ENCODE results near the gene SWSAP1. TPM values are rescaled to one million over a fixed set of nuclear protein-coding genes. Genes with fewer than 3 reads are reported as not detected.
A peak's percentile ranks its signal among the peaks of the same experiment; 100 is the strongest.

SWSAP1 gene
- total and polyA plus RNA-seq, 12 donors: 0.53 to 3.1 (median 1.7) TPM

DNA sequence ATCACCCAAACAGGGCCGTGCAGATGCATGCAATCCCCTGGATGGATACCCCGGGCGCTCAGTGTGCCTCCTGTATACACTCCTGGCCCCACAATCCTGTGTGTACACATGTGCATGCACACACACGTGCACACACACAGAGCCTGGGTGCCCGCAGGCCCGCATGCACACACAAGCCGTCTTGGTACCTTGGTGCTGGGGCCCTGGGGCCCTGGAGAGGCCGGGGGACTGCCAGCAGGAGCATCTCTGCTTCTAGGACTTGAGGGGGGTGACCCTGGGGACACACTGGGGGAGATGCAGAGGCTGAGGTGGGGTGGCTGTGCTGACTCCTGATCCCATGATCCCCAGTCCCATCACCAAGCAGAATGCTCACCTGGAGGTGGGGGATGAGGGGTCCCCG, 25.2 kb downstream of the SWSAP1 start:
- peaks cover 0 to 5% (median 0%) of the 10 kb centered on the region in 9 donors for H3K4me1 ChIP-seq
- WGBS, 2 donors: 91 to 95% methylated on average over 9 of the region's 9 CpGs
- no peak for DNase-seq
- intact Hi-C loops (cut with DNase I): loop anchor here in 2 of 10 donors (10.0 kb wide), 1 partner anchor 105 kb away; the partner anchor contains the start of gene TSPAN16 (in 2 of the 2)
- peaks cover 0 to 9% (median 0%) of the 10 kb centered on the region in 9 donors for H3K36me3 ChIP-seq
- H3K27ac ChIP-seq: no peak overlapping the region
- H3K4me3 ChIP-seq: no peak overlapping the region
- ATAC-seq: peak in 1 of 8 donors; percentile 41
- H3K27me3 ChIP-seq: peaks cover 0 to 5% (median 0%) of the 10 kb centered on the region in 7 donors
- TF ChIP-seq, protein P1, sequence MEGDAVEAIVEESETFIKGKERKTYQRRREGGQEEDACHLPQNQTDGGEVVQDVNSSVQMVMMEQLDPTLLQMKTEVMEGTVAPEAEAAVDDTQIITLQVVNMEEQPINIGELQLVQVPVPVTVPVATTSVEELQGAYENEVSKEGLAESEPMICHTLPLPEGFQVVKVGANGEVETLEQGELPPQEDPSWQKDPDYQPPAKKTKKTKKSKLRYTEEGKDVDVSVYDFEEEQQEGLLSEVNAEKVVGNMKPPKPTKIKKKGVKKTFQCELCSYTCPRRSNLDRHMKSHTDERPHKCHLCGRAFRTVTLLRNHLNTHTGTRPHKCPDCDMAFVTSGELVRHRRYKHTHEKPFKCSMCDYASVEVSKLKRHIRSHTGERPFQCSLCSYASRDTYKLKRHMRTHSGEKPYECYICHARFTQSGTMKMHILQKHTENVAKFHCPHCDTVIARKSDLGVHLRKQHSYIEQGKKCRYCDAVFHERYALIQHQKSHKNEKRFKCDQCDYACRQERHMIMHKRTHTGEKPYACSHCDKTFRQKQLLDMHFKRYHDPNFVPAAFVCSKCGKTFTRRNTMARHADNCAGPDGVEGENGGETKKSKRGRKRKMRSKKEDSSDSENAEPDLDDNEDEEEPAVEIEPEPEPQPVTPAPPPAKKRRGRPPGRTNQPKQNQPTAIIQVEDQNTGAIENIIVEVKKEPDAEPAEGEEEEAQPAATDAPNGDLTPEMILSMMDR (IDR thresholded peaks at IDR 0.05): no peak
- H3K9me3 ChIP-seq: no peaks in the 10 kb centered on the region

DNA sequence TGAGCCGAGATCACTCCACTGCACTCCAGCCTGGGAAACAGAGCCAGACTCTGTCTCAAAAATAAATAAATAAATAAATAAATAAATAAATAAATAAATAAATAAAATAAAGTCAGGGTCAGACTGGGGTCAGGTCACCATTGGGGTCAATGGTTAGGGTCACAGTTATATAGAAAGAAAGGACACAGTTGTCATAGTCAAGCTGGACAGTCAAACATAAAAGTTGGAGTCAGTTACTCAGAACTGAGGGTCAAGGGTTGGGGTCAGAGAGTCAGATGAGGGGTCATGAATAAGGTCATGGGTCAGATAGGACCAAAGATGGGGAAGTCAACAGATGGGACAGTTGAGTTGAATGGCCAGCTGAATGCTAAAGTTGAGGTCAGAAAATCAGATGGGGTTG, 26.3 kb downstream of the SWSAP1 start:
- peaks cover 0 to 12% (median 0%) of the 10 kb centered on the region in 9 donors for H3K4me1 ChIP-seq
- peaks cover 0 to 5% (median under 1%) of the 10 kb centered on the region in 7 donors for H3K27me3 ChIP-seq
- H3K4me3 ChIP-seq: no peak overlapping the region
- H3K27ac ChIP-seq: no peak overlapping the region
- intact Hi-C loops (cut with DNase I): loop anchor here in 2 of 10 donors (10.0 kb wide), 1 partner anchor 106 kb away; the partner anchor contains the start of gene TSPAN16 (in 2 of the 2)
- WGBS, 2 donors: 79 to 90% methylated on average over 1 of the region's 1 CpG
- no peaks in the 10 kb centered on the region for H3K9me3 ChIP-seq
- TF ChIP-seq, protein P1 (IDR thresholded peaks at IDR 0.05): no peak
- H3K36me3 ChIP-seq: peaks cover 0 to 9% (median 0%) of the 10 kb centered on the region in 9 donors
- DNase-seq (no peak), ATAC-seq (no peak)

DNA sequence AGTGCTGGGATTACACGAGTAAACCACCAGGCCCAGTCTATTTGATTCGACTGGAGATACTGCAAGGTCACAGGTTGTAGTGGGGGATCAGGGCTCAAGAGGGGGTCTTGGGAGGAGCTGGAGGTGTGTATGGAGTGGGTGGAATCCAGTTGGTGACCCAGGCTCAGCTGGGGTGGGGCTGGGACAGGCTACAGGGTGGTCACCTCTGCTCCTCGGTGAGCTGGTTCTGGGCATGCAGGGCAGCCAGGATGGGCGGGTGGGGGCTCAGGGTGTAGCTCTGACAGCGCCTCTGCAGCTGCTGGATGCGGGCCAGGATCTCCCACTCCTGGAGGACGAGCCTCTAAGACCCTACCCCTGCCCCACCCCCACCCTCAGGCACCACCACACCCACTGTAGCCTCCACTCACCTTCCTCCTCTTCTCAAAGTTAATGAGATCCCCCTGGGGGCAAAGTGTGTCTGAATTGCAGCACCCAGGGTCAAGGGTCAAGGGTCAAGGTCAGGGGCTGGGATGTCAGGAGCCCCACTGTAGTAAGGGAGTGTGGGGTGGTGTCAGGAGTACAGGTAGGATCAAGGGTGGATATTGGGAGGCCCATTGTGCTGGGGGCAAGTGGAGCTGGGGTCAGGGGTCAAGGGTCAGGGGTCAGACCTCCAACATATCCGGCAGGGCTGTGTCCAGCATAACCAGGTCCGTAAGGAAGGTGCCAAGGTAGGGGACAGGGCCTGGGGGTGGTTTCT, 27.5 kb downstream of the SWSAP1 start:
- TF ChIP-seq, protein P1 (IDR thresholded peaks at IDR 0.05): no peak
- Histone ChIP-seq H3K36me3 (peaks cover 0 to 7% (median 0%) of the 10 kb centered on the region in 9 donors), H3K4me1 (peaks cover 0 to 20% (median 7%) of the 10 kb centered on the region in 9 donors), H3K27ac (no peak overlapping the region), H3K4me3 (no peak overlapping the region), H3K9me3 (no peaks in the 10 kb centered on the region), H3K27me3 (peaks cover 0 to 14% (median 9%) of the 10 kb centered on the region in 7 donors)
- ATAC-seq (no peak), DNase-seq (no peak)
- intact Hi-C loops (cut with DNase I): loop anchor here in 2 of 10 donors (10.0 kb wide), 1 partner anchor 107 kb away; the partner anchor contains the start of gene TSPAN16 (in 2 of the 2)
- WGBS, 2 donors: 85% methylated on average over 9 of the region's 9 CpGs

DNA sequence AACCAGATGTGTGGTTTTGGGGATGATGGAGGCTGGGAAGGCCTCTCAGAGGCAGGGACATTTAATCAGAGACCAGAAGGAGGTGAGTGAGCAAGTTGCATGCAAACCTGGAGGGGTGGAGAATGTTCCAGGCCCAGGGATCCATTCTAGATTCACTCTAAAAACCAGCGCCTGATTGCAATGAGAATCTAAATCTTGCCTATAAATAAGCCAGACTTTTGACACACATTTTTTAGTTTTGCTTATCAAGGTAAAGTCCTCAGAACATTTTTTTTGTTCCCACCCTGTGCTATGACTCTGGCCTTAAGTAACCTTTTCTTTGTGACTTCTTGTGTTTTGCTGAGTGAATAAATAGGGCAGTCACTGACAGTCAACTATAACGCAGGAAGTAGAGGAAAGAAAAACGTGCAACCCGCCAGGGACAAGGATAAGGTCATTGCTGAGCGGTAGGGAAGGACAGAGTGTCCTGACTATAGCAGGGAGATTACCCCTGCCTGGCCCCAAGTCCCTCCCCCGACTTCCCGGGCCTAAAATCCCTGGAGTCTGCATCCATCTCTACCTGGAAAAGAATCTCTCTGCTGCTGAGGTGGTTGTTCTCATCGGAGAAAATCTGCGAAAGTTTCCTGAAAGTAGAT, 30.2 kb downstream of the SWSAP1 start:
- 43 to 47% methylated on average over 9 of the region's 9 CpGs for WGBS, 2 donors
- peak in 6 of 8 donors; percentile 26 to 91 (median 52) for ATAC-seq
- Histone ChIP-seq H3K36me3 (no peaks in the 10 kb centered on the region), H3K4me1 (peaks cover 0 to 20% (median 7%) of the 10 kb centered on the region in 9 donors), H3K4me3 (no peak overlapping the region), H3K27ac (peak overlapping the region in 2 of 10 donors; percentile 13 to 46), H3K9me3 (no peaks in the 10 kb centered on the region), H3K27me3 (peaks cover 0 to 28% (median 11%) of the 10 kb centered on the region in 7 donors)
- TF ChIP-seq, protein P1 (IDR thresholded peaks at IDR 0.05): no peak
- intact Hi-C loops (cut with DNase I): loop anchor here in 2 of 10 donors (10.0 kb wide), 1 partner anchor 110 kb away; the partner anchor contains the start of gene TSPAN16 (in 2 of the 2)
- DNase-seq: no peak
